Gastrocnemius medialis (tissue), 4 donors: ENCODE measurements around the gene GPATCH8.
"Not testable (repeated sequence)": the region's sequence is repeated elsewhere in the genome, so short reads cannot be mapped to it uniquely, and the experiment has no call there.

Experiments used
- CTCF ChIP-seq, 5 experiments: fragments of 450-650 bp in 3 of 5; fragments of 200-600 bp in 2 of 5; sonication (generic) in 2 of 5; IDR thresholded peaks in 4 of 5; conservative IDR thresholded peaks in 1 of 5; 1 replicate in 4 of 5; 2 replicates in 1 of 5; pipeline ENCODE4 v1.5.1; 2016 to 2019; ENCODE audit warnings: antibody characterized with exemption in 5 of 5, mild to moderate bottlenecking in 3 of 5, moderate library complexity in 3 of 5
- POLR2A ChIP-seq, 2 donors: fragments of 450-650 bp; IDR thresholded peaks; one replicate each; pipeline ENCODE4 v1.6.1; 2017; ENCODE audit warnings: antibody characterized with exemption in 2 of 2, mild to moderate bottlenecking in 2 of 2, moderate library complexity in 2 of 2

DNA sequence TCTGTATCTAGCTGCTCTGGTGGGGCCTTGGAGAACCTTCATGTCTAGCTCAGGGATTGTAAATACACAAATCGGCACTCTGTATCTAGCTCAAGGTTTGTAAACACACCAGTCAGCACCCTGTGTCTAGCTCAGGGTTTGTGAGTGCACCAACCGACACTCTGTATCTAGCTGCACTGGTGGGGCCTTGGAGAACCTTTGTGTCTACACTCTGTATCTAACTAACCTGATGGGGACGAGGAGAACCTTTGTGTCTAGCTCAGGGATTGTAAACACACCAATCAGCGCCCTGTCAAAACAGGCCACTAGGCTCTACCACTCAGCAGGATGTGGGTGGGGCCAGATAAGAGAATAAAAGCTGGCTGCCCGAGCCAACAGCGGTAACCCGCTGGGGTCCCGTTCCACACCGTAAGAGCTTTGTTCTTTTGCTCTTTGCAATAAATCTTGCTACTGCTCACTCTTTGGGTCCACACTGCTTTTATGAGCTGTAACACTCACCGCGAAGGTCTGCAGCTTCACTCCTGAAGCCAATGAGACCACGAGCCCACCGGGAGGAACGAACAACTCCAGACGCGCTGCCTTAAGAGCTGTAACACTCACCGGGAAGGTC is 133.7 kb downstream of the GPATCH8 start:
- not testable (repeated sequence) for TF ChIP-seq CTCF (IDR thresholded peaks at IDR 0.05 in 4 of 5, conservative IDR thresholded peaks at IDR 0.05 in 1 of 5); POLR2A (IDR thresholded peaks at IDR 0.05)
